Measurements from ENCODE around the gene RNF26. TPM values are rescaled to one million over a fixed set of nuclear protein-coding genes. Genes with fewer than 3 reads are reported as not detected.

The RNF26 gene
- total RNA-seq, 2 experiments from 2014 or later, result 38.3 to 38.8 TPM

DNA sequence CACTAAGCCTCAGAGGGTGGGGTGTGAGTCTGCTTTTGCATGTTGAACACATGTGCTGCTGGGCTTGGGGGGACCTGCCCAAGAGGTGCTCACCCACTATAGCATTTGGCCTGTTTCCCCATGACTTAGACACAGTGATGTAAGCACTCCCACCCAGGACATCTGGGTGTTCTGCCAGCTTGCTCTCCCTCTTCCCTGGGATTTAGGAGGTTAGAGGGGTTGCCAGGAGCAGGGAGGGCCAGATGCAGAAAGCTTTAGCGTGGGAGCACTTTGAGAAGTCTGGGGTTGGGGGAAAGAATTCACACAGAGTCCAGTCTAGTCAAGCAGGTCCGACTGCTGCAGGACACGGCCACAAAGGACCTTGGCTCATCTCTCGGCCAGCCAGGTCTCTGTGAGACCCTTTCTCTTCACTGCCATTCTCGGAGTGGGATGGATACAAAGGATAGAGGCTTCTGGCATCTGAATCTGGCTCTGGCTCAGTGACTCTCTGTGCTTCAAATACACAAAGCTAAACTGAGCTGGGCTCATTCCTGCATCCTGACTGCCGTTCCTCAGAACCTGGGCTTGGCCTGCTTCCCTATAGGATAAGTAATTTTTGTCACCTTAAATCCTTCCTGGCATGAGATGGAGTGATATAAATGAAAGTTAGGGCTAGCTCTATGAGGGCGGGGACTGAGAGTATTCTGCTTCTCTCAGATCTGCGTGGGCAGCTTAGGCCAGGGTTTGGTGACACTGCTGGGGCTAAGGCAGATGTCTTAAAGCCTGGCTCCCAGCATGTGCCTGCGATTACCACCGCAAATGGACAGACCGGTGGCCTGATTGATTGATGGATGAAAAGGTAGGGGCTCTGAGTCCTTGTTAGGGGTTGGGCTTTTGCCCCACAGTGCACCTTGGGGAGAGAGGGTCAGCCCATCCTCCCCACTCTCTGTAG is 32.6 kb downstream of the RNF26 start:
- Mint-ChIP-seq H3K27ac (no peak overlapping the region), H3K4me1 (peaks cover 5% of the 10 kb centered on the region), H3K4me3 (no peak overlapping the region), H3K9me3 (no peaks in the 10 kb centered on the region), H3K36me3 (ENCODE audit: low read depth) (peaks cover 2% of the 10 kb centered on the region), H3K27me3 (peaks cover 36% of the 10 kb centered on the region)
- ChIA-PET CTCF (interaction anchor here (0.9 to 11.3 kb wide), 4 partner anchors 9 to 108 kb away, joined by 3 to 99 read pairs (median 4); partner anchors contain the start of gene USP2), POLR2A (no interaction called here)
- DNase-seq, result no peak

- Mint-ChIP-seq H3K36me3 (ENCODE audit: low read depth) (peaks cover 2% of the 10 kb centered on the region), H3K27ac (no peak overlapping the region), H3K27me3 (peaks cover 29% of the 10 kb centered on the region), H3K4me3 (no peak overlapping the region), H3K9me3 (no peaks in the 10 kb centered on the region), H3K4me1 (peaks cover 5% of the 10 kb centered on the region)
- ChIA-PET POLR2A (no interaction called here), CTCF (interaction anchor here (0.6 to 11.3 kb wide), 6 partner anchors 8 to 686 kb away, joined by 3 to 99 read pairs (median 4); partner anchors contain the start of gene USP2)
- no peak for DNase-seq
Observed at GRCh38 chr11:119367661-119368120, 33.4 kb downstream of the RNF26 start.

GRCh38 chr11:119368121-119369034 is 34.1 kb downstream of the RNF26 start:
- POLR2A ChIA-PET, result no interaction called here
- peaks cover 2% of the 10 kb centered on the region for H3K36me3 Mint-ChIP-seq (ENCODE audit: low read depth)
- H3K4me1 Mint-ChIP-seq, result peaks cover 7% of the 10 kb centered on the region
- DNase-seq, result no peak
- H3K9me3 Mint-ChIP-seq, result no peaks in the 10 kb centered on the region
- H3K27ac Mint-ChIP-seq, result no peak overlapping the region
- H3K27me3 Mint-ChIP-seq, result peaks cover 24% of the 10 kb centered on the region
- CTCF ChIA-PET, result interaction anchor here (0.6 to 11.3 kb wide), 5 partner anchors 8 to 686 kb away, joined by 3 to 99 read pairs (median 4); partner anchors contain the start of gene USP2
- H3K4me3 Mint-ChIP-seq, result no peak overlapping the region

- Mint-ChIP-seq H3K4me3 (no peak overlapping the region), H3K9me3 (no peaks in the 10 kb centered on the region), H3K36me3 (ENCODE audit: low read depth) (peaks cover 2% of the 10 kb centered on the region), H3K27me3 (peaks cover 23% of the 10 kb centered on the region), H3K4me1 (peaks cover 15% of the 10 kb centered on the region), H3K27ac (no peak overlapping the region)
- no peak for DNase-seq
- CTCF ChIA-PET, result interaction anchor here (11.3 kb wide), 1 partner anchor 12 kb away, joined by 99 read pairs; no protein-coding TSS in a partner anchor
- POLR2A ChIA-PET, result no interaction called here
Observed at GRCh38 chr11:119369132-119369925, 35.0 kb downstream of the RNF26 start.

- Mint-ChIP-seq H3K36me3 (ENCODE audit: low read depth) (no peaks in the 10 kb centered on the region), H3K4me3 (no peak overlapping the region), H3K9me3 (no peaks in the 10 kb centered on the region), H3K27ac (no peak overlapping the region), H3K27me3 (peaks cover 10% of the 10 kb centered on the region), H3K4me1 (peaks cover 10% of the 10 kb centered on the region)
- ChIA-PET POLR2A (no interaction called here), CTCF (interaction anchor here (0.7 to 11.3 kb wide), 7 partner anchors 9 to 27 kb away, joined by 3 to 99 read pairs (median 3); partner anchors contain the start of gene USP2)
- no peak for DNase-seq
Observed at GRCh38 chr11:119370486-119371046, 36.2 kb downstream of the RNF26 start.

GRCh38 chr11:119371067-119371601 is 36.8 kb downstream of the RNF26 start:
- Mint-ChIP-seq H3K9me3 (no peaks in the 10 kb centered on the region), H3K36me3 (ENCODE audit: low read depth) (no peaks in the 10 kb centered on the region), H3K4me3 (no peak overlapping the region), H3K27me3 (peaks cover 9% of the 10 kb centered on the region), H3K27ac (no peak overlapping the region), H3K4me1 (peaks cover 10% of the 10 kb centered on the region)
- CTCF ChIA-PET, result interaction anchor here (0.8 to 11.3 kb wide), 5 partner anchors 8 to 27 kb away, joined by 3 to 99 read pairs (median 3); partner anchors contain the start of gene USP2
- DNase-seq, result no peak
- POLR2A ChIA-PET, result no interaction called here

DNA sequence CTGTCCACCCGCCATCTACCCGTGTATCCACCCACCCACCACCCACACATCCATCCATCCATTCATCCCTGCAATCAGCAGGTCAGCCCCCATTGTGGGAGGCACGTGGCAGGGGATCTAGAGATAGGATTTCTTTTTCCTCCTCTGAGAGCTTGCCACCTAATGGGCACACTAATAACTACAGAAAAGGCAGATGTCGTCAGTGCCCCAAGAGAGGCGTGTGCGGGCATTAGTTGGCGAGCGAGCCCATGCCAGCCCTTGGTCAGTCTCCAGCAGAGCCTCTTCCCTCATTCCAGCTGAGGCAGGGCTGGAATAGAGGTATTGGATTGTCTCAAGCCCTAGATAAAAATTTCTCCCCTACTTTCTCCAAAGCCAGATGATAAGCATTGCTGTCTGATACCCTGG is 37.5 kb downstream of the RNF26 start:
- ChIA-PET POLR2A (no interaction called here), CTCF (interaction anchor here (0.8 to 11.3 kb wide), 2 partner anchors 9 to 15 kb away, joined by 4 to 99 read pairs; partner anchors contain the start of gene USP2)
- no peak for DNase-seq
- no peak overlapping the region for H3K27ac Mint-ChIP-seq
- H3K9me3 Mint-ChIP-seq, result no peaks in the 10 kb centered on the region
- H3K27me3 Mint-ChIP-seq, result peaks cover 3% of the 10 kb centered on the region
- no peak overlapping the region for H3K4me3 Mint-ChIP-seq
- H3K36me3 Mint-ChIP-seq (ENCODE audit: low read depth), result no peaks in the 10 kb centered on the region
- peaks cover 10% of the 10 kb centered on the region for H3K4me1 Mint-ChIP-seq

DNA sequence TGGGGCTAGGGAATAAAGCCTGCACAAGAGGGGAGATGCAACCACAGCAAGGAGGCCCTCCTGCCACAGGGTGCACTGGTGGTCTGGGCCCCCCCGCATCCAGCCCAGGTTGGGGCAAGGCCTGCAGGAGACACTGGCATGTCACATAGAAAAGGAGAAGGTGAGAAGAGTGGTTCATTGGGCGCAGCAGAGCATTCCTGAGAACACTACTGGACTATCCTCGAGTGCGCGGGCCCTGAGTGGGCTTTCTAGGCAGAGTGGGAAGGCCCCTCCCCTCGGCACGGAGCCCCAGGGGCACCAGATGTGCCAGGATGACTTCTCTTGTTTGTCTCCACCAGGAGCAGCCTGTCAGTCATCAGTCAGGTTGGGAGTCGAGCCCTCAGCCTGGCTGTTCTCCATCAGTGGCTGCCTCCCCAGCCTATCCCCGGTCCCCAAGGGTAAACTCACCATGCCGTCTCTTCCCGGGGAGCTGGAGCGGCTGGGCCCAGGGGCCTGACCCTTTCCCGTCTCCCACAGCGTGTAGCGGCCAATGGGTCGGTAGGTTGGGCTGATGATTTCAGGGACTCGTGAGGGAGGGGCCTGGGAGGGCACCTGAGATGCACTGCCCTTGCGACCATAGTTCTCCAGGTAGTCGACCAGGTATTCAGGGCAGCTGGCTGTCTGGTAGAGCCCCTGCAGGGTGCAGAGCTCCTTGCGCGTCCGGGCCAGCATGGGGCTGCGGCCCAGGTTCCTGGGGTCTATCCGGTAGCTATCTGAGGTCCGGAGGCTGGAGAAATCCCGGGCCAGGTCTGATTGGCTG is 38.1 kb downstream of the RNF26 start:
- DNase-seq, result no peak
- POLR2A ChIA-PET, result no interaction called here
- H3K27ac Mint-ChIP-seq, result no peak overlapping the region
- no peaks in the 10 kb centered on the region for H3K36me3 Mint-ChIP-seq (ENCODE audit: low read depth)
- H3K27me3 Mint-ChIP-seq, result no peaks in the 10 kb centered on the region
- peaks cover 10% of the 10 kb centered on the region for H3K4me1 Mint-ChIP-seq
- no peak overlapping the region for H3K4me3 Mint-ChIP-seq
- CTCF ChIA-PET, result interaction anchor here (1.4 to 11.3 kb wide), 4 partner anchors 8 to 49 kb away, joined by 3 to 99 read pairs (median 6); partner anchors contain the start of gene USP2
- H3K9me3 Mint-ChIP-seq, result no peaks in the 10 kb centered on the region

DNA sequence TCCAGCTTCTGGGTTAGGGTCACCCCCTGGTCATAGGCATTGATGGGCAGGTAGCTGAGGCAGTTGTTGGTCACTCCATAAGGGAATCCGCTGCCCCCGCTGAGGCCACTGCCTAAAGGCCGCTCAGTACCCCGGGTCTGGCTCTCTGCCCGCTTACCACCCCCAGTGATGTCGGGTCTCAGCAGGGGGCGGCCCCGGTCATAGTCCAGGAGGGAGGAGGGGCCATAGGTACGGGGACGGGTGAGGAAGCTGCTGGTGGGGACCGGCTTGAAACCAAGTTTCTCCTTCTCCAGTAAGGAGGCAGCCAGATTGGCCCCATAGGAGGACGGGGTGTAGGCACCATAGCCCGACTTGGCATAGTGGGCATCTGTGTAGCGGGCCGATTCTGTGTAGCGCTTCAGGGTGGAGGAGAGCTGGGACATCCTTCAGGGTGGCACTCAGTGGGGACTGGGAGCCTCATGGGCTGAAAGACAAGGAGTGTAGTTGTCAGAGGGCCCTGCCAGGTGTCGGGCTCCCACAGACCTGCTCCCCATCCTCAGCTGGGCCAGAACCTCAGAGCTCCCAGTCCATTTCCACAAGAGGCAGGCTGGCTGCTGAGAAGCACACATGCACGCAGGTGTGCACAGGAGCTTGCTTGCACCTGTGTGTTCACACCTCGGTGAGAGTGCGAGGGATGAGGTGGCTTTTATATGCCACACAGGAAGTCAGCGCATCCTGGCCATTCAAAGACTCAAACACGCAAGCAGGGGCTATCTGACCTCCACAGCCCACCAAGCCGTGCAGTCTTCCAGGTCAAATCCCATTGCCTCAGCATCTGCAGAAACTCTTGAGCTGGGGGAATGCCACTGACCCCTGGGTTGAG is 39.0 kb downstream of the RNF26 start:
- peaks cover 10% of the 10 kb centered on the region for H3K4me1 Mint-ChIP-seq

GRCh38 chr11:119373921-119374631 is 39.7 kb downstream of the RNF26 start:
- POLR2A ChIA-PET, result no interaction called here

More for the DNA sequence above, 39.0 kb downstream of the RNF26 start:
- no peak for DNase-seq
- Mint-ChIP-seq H3K27ac (no peak overlapping the region), H3K36me3 (ENCODE audit: low read depth) (no peaks in the 10 kb centered on the region), H3K9me3 (no peaks in the 10 kb centered on the region), H3K27me3 (no peaks in the 10 kb centered on the region), H3K4me3 (no peak overlapping the region)
- CTCF ChIA-PET, result interaction anchor here (1.0 to 11.3 kb wide), 9 partner anchors 8 to 101 kb away, joined by 3 to 99 read pairs (median 5); partner anchors contain the start of gene USP2
- POLR2A ChIA-PET, result no interaction called here

More at GRCh38 chr11:119373921-119374631, 39.7 kb downstream of the RNF26 start:
- H3K36me3 Mint-ChIP-seq (ENCODE audit: low read depth), result no peaks in the 10 kb centered on the region
- no peak overlapping the region for H3K27ac Mint-ChIP-seq
- H3K9me3 Mint-ChIP-seq, result no peaks in the 10 kb centered on the region
- H3K4me1 Mint-ChIP-seq, result peaks cover 10% of the 10 kb centered on the region
- DNase-seq, result peak; percentile 34
- CTCF ChIA-PET, result interaction anchor here (1.0 to 11.3 kb wide), 8 partner anchors 9 to 101 kb away, joined by 3 to 99 read pairs (median 4); no protein-coding TSS in a partner anchor
- peaks cover under 1% of the 10 kb centered on the region for H3K27me3 Mint-ChIP-seq
- no peak overlapping the region for H3K4me3 Mint-ChIP-seq
